GM12878 (cell line): ENCODE data around the gene CSK. TPM values are rescaled to one million over a fixed set of nuclear protein-coding genes. Genes with fewer than 3 reads are reported as not detected.

Experiments
- ATAC-seq: fragments of 200-7000 bp; cut with Tn5 transposase; 3 replicates; pipeline ENCODE4 v1.9.1; 2020; ENCODE audit warnings: mild to moderate bottlenecking, moderate library complexity
- BruUV-seq: library from RNA; stranded (reverse); fragments of 400-500 nt; replicated peaks from 2 replicates; lab custom pipeline; 2021; lab: Mats Ljungman, UMichigan
- CTCF ChIA-PET: fragments of 300-600 bp; sonication (Branson Sonifier 250); formaldehyde crosslinking; extraction: SDS; loops from one replicate; lab custom pipeline; 2021; ENCODE audit warnings: inconsistent platforms; lab: Yijun Ruan, JAX
- POLR2A ChIA-PET: fragments of 350-600 bp; formaldehyde crosslinking; extraction: SDS; loops from one replicate; lab custom pipeline; 2021; ENCODE audit warnings: inconsistent platforms; lab: Charles Lee
- RAD21 ChIA-PET: fragments of 300-600 bp; sonication (Branson Sonifier 250); formaldehyde crosslinking; loops from one replicate; lab custom pipeline; 2023; ENCODE audit warnings: antibody characterized with exemption; ENCODE audit not compliant: unreplicated experiment; lab: Charles Lee
- SMC1A ChIA-PET: fragments of 300-600 bp; sonication (Branson Sonifier 250); formaldehyde crosslinking; loops from one replicate; lab custom pipeline; 2023; ENCODE audit not compliant: unreplicated experiment, uncharacterized antibody; lab: Charles Lee
- DNase-seq: peaks from one replicate; pipeline ENCODE4 v3.0.0-alpha.2; 2011; ENCODE audit warnings: low read depth, low spot score
- FAIRE-seq: peaks from 3 replicates; lab custom pipeline; 2011; peaks lifted over from hg19 to GRCh38; lab: Jason Lieb, UNC
- H2AFZ ChIP-seq: 2 replicates; pipeline ENCODE4 v1.6.0; 2011; ENCODE audit warnings: low read depth, low read length, control low read depth; ENCODE audit not compliant: control insufficient read depth
- H3K27ac ChIP-seq: 2 replicates; pipeline ENCODE4 v1.5.1; 2011; ENCODE audit warnings: control low read depth; ENCODE audit not compliant: control insufficient read depth, insufficient read depth
- H3K27me3 ChIP-seq, 2 experiments: replicated peaks in 1 of 2; 2 replicates each; pipeline versions ENCODE4 v1.6.0 to v1.6.1; 2011; ENCODE audit warnings: low read length in 1 of 2; ENCODE audit not compliant: control insufficient read depth in 2 of 2, insufficient read depth in 2 of 2
- H3K36me3 ChIP-seq, 2 experiments: 2 replicates each; pipeline ENCODE4 v1.5.1; 2011; ENCODE audit warnings: low read length in 1 of 2; ENCODE audit not compliant: control insufficient read depth in 2 of 2, insufficient read depth in 2 of 2
- H3K4me1 ChIP-seq: 2 replicates; pipeline ENCODE4 v1.6.1; 2011; ENCODE audit warnings: mild to moderate bottlenecking, low read length, moderate library complexity, mixed read lengths; ENCODE audit not compliant: control insufficient read depth, insufficient read depth
- H3K4me2 ChIP-seq: 2 replicates; pipeline ENCODE4 v1.6.0; 2011; ENCODE audit warnings: control low read depth; ENCODE audit not compliant: control insufficient read depth, insufficient read depth
- H3K4me3 ChIP-seq: fragments of 200-600 bp; sonication (generic); 2 replicates; pipeline ENCODE4 v1.5.1; 2016
- H3K79me2 ChIP-seq: 2 replicates; pipeline ENCODE4 v1.6.0; 2011; ENCODE audit warnings: low read length; ENCODE audit not compliant: control insufficient read depth, insufficient read depth
- H3K9ac ChIP-seq: 2 replicates; pipeline ENCODE4 v1.8.0; 2011; ENCODE audit warnings: low read length, control low read depth, mixed read lengths; ENCODE audit not compliant: control insufficient read depth, insufficient read depth
- H3K9me3 ChIP-seq: replicated peaks from 3 replicates; pipeline ENCODE4 v1.5.1; 2011; ENCODE audit warnings: mild to moderate bottlenecking, low read length; ENCODE audit not compliant: control insufficient read depth, insufficient read depth
- H4K20me1 ChIP-seq: 2 replicates; pipeline ENCODE4 v1.6.0; 2011; ENCODE audit not compliant: control insufficient read depth, insufficient read depth
- RAD21 ChIP-seq: IDR thresholded peaks from 2 replicates; pipeline ENCODE4 v1.6.1; 2011; ENCODE audit warnings: mild to moderate bottlenecking, low read depth, low read length, moderate library complexity; ENCODE audit not compliant: insufficient read depth
- TARDBP ChIP-seq: IDR thresholded peaks from 2 replicates; pipeline ENCODE4 v1.6.1; 2016; ENCODE audit warnings: borderline replicate concordance
- WGBS: methylation state at CpG from one replicate; pipeline ENCODE4 v1.1.6; 2016; ENCODE audit warnings: low lambda C conversion rate; ENCODE audit not compliant: insufficient replicate concordance, insufficient coverage; ENCODE audit errors: missing lambda C conversion rate; 5-methylcytosine and 5-hydroxymethylcytosine counted together
- in situ Hi-C: fragments of 300-500 bp; cut with MboI; formaldehyde crosslinking; loops from 9 replicates; pipeline ENCODE4 v1.14.3; 2018; ENCODE audit warnings: mixed read lengths
- intact Hi-C: fragments of 100-400 bp; cut with micrococcal nuclease; formaldehyde crosslinking; loops from one replicate; pipeline ENCODE4 v1.14.2; 2022; ENCODE audit not compliant: unreplicated experiment
- polyA plus RNA-seq, 11 experiments: library from polyadenylated mRNA; depleted of rRNA in 4 of 11; unstranded in 6 of 11; stranded (reverse) in 5 of 11; fragments of >200 nt; fragmentation: Nextera tagmentation in 4 of 11; fragmentation: Illumina TruSeq in 1 of 11; extraction: Ambion mirVana in 4 of 11; extraction: Trizol in 1 of 11; gene quantifications; 1 replicate in 1 of 11; 2 replicates in 10 of 11; pipeline versions ENCODE4 v1.2.1 to v1.2.3, GENCODE V29; 2011 to 2016; ENCODE audit warnings: inconsistent platforms in 2 of 11, missing spikeins in 2 of 11, low read depth in 1 of 11
- total RNA-seq, 4 experiments: library from RNA; depleted of rRNA in 3 of 4; stranded (reverse); fragments of >200 nt in 3 of 4; fragmentation: Illumina TruSeq in 1 of 4; extraction: Trizol in 1 of 4; gene quantifications; 2 replicates each; pipeline versions ENCODE4 v1.2.1 to v1.2.3, GENCODE V29; 2013 to 2021
- TF ChIP-seq, protein P1 (sequence below), 3 experiments: IDR thresholded peaks in 2 of 3; conservative IDR thresholded peaks in 1 of 3; 2 replicates each; pipeline ENCODE4 v1.5.1; 2011; ENCODE audit warnings: low read depth in 3 of 3, low read length in 3 of 3, mild to moderate bottlenecking in 3 of 3, control low read depth in 2 of 3, moderate library complexity in 2 of 3, inconsistent platforms in 1 of 3, mixed read lengths in 1 of 3; ENCODE audit not compliant: control insufficient read depth in 2 of 3, insufficient read depth in 1 of 3; ENCODE audit errors: extremely low read depth in 1 of 3

CSK gene
- total and polyA plus RNA-seq, 10 of the 15 experiments (the other 5 are each of a cell fraction or from before 2014, with no cell fraction given): 3.4 to 327 (median 75.8) TPM

DNA sequence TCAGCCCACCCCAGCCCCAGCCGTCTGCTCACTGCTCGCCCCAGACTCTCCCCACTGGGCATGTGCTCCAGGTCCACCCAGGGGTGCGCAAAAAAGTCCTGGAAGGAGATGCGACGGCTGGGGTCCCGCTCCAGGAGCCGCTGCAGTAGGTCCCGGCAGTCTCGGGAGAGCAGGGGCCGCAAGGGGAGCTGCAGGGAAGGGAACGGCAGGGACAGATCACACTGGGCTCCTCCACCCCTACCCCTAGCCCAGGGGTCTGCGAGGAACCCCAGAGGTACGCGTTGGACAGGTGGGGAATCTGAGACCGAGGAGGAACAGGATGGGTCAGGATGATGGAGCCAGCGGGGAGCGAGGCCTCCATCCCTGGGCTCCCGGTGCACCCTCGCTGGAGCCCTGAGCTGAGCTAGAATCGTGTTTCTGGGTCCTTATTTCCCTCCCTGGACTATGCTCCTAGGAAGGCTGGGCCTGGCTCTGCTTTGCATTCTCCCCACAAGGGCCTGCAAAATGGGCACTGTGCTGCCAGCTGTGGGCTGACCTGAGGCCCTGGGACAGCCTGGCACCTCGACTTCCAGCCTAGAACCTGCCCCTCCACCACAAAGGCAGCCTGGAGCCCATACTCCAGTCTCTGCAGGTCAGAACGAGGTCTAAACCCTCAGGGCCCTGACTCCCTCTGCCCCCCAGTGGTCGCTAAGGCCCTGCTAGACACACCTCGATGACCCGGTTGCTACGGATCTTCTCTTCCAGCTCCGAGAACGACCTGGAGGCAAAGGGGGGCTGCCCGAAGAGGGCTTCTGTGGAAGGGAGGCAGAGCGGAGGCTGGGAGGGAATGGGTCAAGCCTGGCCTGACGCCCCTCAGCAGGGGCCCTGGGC, 57.9 kb downstream of the CSK start:
- no peak overlapping the region for H3K4me3 ChIP-seq
- no peak overlapping the region for H2AFZ ChIP-seq
- H3K9ac ChIP-seq: no peak overlapping the region
- in situ Hi-C loops: no loop called here
- WGBS: 83% methylated on average over 30 of the region's 31 CpGs
- DNase-seq (no peak), ATAC-seq (no peak), FAIRE-seq (no peak)
- no peaks in the 10 kb centered on the region for H3K27me3 ChIP-seq
- SMC1A ChIA-PET: interaction anchor here (1.0 to 6.1 kb wide), 3 partner anchors 30 to 69 kb away, joined by 3 to 43 read pairs (median 7); no protein-coding TSS in a partner anchor
- TF ChIP-seq RAD21 (0 out of 2 replicates have a peak, but pooled peaks have one; percentile 9), TARDBP (no peak)
- TF ChIP-seq, protein P1, sequence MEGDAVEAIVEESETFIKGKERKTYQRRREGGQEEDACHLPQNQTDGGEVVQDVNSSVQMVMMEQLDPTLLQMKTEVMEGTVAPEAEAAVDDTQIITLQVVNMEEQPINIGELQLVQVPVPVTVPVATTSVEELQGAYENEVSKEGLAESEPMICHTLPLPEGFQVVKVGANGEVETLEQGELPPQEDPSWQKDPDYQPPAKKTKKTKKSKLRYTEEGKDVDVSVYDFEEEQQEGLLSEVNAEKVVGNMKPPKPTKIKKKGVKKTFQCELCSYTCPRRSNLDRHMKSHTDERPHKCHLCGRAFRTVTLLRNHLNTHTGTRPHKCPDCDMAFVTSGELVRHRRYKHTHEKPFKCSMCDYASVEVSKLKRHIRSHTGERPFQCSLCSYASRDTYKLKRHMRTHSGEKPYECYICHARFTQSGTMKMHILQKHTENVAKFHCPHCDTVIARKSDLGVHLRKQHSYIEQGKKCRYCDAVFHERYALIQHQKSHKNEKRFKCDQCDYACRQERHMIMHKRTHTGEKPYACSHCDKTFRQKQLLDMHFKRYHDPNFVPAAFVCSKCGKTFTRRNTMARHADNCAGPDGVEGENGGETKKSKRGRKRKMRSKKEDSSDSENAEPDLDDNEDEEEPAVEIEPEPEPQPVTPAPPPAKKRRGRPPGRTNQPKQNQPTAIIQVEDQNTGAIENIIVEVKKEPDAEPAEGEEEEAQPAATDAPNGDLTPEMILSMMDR (IDR thresholded peaks at IDR 0.05 in 2 of 3, conservative IDR thresholded peaks at IDR 0.05 in 1 of 3; ENCODE audit: control insufficient read depth in 2 of 3, extremely low read depth in 1 of 3, insufficient read depth in 1 of 3, low read depth in 3 of 3, low read length in 3 of 3): peak; percentile 13 to 22 (median 19); a peak in 2 of 6 replicates
- CTCF ChIA-PET: interaction anchor here (3.7 to 6.2 kb wide), 3 partner anchors 61 to 71 kb away, joined by 14 to 59 read pairs (median 22); no protein-coding TSS in a partner anchor
- H4K20me1 ChIP-seq: no peaks in the 10 kb centered on the region
- H3K36me3 ChIP-seq: peaks cover 0 to 5% of the 10 kb centered on the region in 2 experiments; a peak in 3 of 4 replicates
- RAD21 ChIA-PET: interaction anchor here (1.1 to 3.1 kb wide), 2 partner anchors 62 to 71 kb away, joined by 4 to 19 read pairs; no protein-coding TSS in a partner anchor
- H3K9me3 ChIP-seq: no peaks in the 10 kb centered on the region
- BruUV-seq: no TSS peak
- no peak overlapping the region for H3K4me2 ChIP-seq
- no peak overlapping the region for H3K27ac ChIP-seq
- peaks cover 13% of the 10 kb centered on the region for H3K4me1 ChIP-seq
- peaks cover 3% of the 10 kb centered on the region; the same call in 1 of the 2 replicates for H3K79me2 ChIP-seq
- POLR2A ChIA-PET: interaction anchor here (0.6 kb wide), 1 partner anchor 27 kb away, joined by 3 read pairs; no protein-coding TSS in a partner anchor
- intact Hi-C loops: loop anchor here (5.0 kb wide), 3 partner anchors 37 to 202 kb away; no protein-coding TSS in a partner anchor
